HG03108 (cell line): ENCODE results near the gene FASN.
A peak's percentile ranks its signal among the peaks of the same experiment; 100 is the strongest.

Experiments used
- ATAC-seq: cut with Tn5 transposase; IDR thresholded peaks from one replicate; pipeline ENCODE4 v1.9.1; 2021; ENCODE audit warnings: moderate library complexity; ENCODE audit not compliant: unreplicated experiment

FASN gene

GRCh38 chr17:82078433-82078832 lies 19.6 kb downstream of the FASN start:
- no peak for ATAC-seq

- ATAC-seq: no peak
Measured at GRCh38 chr17:82077617-82078358, 20.2 kb downstream of the FASN start.

DNA sequence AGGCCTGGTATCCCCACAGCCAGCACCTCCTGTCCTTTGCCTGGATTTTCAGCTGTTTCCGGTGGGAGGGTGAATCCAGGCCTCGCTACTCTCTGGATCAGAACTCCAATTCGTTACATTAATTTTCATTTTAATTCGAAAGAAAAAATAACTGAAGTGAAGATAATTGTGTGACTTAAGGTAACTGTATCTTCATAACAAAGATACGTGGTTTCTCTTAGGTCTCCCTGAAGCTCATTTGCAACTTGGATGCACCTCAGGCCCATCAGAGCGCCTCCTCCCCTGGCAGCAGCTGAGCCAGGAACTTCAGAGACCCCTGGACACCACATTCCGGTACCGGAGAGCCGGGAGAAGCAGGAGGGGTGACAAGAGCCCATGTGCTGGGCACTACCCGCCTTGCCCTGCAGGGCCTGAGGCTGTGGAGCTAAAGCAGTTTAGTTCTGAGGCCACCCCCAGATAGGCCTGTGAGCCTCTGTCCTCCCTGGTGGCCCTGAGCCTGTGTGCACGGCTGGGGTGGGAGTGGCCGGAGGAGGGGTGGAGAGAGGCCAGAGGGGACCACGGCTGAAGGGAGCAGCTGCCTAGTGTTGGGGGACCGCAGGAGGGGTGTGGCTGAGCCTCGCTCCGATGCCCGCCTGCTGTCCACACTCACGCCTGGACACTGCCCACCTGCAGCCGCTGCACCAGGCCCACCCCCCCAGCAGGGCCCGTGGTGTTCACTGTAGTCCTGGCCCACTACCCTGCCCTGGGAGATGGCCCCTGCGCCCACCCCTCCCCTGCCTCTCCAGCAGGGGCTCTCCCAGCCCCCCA lies 21.0 kb downstream of the FASN start:
- ATAC-seq: no peak

DNA sequence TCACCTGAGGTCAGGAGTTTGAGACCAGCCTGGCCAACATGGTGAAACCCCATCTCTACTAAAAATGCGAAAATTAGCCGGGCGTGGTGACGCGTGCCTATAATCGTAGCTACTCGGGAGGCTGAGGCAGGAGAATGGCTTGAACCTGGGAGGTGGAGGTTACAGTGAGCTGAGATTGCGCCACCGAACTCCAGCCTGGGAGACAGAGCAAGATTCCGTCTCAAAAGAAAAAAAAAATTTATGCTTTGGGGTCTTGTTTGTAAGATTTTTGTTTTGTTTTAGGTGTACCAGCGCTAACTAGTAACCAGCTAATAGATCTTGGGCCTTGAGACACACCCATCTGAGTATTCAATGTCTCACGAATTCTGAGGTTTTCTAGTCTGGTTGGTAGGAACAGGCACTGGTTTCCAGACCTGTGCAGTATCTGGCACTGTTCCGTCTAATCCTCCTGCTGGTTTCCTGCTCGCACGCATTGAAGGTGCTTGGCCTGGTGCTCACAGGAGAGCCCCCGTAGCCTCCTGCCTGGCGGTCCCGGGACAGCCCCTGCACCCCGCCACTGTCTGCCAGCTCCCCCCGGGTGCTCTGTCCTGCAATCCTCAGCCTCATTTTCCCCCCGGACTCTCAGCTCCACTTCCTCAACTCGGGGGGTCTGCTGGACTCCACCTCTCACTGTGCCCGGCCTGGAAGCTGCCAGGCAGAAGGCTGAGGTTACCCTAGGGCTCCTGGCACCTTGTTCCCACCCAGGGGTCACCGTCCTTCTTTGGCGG lies 21.8 kb downstream of the FASN start:
- ATAC-seq: no peak

GRCh38 chr17:82073446-82073845 lies 24.6 kb downstream of the FASN start:
- no peak for ATAC-seq

DNA sequence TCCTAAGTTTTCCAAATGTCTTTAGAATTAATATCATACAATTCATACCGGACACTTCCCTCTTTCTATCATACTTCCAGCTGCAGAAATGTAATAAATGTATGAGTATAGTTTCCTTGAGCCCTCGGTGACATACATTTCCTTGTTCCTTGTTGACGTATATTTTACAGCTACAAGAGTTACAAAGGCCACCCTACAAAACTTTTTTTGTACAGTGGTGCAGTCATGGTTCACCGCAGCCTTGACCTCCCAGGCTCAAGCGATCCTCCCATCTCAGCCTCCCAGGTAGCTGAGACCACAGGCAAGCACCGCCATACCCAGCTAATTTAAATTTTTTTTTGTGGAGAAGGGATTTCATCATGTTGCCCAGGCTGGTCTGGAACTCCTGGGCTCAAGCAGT lies 25.2 kb downstream of the FASN start:
- no peak for ATAC-seq

GRCh38 chr17:82070611-82071010 lies 27.4 kb downstream of the FASN start:
- no peak for ATAC-seq

DNA sequence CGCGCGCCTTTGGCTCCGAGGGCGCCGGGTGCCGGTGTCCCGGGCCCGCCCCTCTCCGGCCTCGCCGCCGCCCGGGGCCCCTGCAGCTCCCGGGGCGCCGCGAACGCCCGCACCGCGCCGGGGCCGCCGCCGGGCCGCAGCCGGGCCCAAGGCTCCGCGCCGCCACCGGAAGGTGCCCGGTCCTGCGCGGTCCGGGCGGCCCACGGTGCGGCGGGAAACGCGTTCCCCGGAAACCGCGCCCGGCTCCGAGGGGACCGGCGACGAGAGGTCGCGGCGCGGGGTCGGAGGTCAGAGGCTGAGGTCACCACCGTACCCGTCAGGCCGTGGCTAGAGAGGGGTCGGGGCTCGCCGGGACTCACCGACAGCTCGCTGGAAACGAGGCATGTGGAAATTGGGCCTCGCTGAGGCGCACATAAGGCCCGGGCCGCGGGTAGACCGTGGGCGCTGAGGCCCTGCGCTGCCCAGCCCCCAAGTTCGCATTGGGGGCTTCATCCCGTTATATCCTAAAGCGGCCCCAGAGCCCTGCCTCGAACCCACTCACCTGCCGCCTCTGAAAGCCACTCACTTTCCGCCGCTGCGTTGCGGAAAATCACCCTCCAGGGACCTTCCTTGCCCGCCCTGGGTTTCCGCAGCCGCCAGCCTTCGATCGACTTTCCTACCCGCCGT lies 32.3 kb downstream of the FASN start, which contains the start of gene DUS1L:
DUS1L (minus strand) TSS at position 167 of the 666 bp plus-strand sequence. CDS start 745 bp downstream, outside the sequence.
- peak; percentile 60 for ATAC-seq

- ATAC-seq: no peak
Measured at GRCh38 chr17:82065193-82065637, 32.8 kb downstream of the FASN start.

- ATAC-seq: no peak
Measured at GRCh38 chr17:82064433-82065192, 33.4 kb downstream of the FASN start.

DNA sequence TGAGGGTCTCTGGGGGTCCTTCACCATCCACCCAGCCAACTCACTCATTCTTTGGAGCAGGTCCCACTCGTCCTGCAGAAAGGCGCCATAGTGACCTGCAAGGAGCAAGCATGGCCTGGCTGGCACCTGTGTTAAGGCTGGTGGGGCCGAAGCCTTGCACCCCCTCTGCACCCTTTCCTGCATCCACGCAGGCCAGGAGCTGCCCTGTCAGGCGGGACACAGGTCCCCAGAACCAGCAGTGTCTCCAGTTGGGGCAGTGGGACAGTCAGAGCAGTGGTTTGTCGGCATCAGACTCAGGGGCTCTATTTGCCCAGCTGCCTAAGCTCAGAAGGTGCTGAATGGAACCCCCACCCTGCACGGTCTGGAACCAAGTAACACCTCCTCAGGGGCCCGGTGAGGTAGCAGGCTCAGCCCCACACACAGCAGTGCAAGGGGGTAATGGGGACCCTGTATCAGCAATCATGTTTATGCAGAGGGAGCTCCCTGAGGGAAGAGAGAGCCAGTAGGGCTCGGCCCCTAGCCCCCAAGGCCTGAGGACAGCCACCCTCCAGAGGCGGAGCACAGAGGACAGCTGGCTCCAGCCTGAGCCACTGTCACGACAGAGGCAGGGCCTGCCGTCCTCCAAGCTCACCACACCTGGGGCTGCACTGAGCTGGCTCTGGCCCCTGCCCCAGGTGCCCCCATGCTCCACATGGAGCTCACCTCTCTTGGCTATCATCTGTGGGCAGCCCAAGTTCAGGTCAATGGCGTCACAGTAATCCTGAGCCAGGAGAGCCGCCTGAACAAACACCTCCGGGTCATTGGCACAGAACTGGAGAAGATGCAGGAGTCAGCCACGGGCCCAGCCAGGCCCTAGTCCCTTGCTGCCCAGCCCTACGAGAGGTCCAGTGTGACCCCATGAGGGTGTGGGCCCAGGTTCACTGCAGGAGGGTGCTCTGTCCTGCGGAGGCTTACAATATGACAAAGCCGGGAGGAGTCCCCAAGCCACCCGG lies 34.3 kb downstream of the FASN start:
- ATAC-seq: no peak

GRCh38 chr17:82062984-82063368 lies 35.1 kb downstream of the FASN start:
- no peak for ATAC-seq

DNA sequence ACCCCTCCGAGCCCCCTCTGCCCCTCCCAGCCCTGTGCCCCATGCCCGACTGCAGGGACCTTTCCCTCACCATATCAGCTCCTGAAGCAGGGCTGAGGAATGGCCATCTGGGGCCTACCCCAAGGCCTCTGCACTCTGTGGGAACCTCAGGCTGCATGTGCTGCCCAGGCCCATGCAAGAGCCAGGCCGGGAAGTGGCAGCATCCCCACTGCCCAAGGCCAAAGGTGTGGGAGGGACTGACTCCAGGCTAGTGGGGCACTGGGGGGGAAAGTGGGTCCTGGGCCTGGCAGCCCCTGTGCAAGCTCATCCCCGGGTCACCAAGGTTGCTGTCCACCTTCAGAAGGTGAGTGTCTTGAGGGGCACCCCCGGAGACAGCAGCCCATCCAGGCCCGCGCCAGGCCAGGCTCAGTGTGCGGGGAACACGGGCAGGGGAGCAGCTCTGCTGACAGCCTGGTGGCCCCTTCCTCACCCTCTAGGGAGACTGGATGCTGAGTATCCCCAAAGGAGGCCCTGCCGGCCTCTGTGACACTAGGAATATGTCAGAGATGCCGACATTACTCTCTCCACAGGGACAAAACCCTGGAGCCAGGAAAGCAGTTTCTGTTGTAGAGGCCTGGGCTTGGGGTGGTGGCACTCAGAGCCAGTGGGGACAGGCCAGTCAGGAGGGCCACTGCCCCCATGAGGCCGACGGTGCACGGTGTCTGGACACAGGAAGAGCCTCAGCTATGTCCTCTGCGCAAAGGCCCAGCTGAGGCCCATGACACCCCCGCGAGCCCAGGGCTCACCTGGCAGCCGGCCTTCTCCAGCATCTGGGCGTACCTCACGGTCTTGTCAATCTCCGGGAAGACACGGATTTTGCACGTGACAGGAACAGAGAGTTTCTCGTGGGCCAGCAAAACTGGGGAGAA lies 35.7 kb downstream of the FASN start:
- ATAC-seq: no peak

GRCh38 chr17:82061047-82061925 lies 36.8 kb downstream of the FASN start:
- ATAC-seq: no peak

- ATAC-seq: no peak
Measured at GRCh38 chr17:82060614-82061013, 37.4 kb downstream of the FASN start.

- ATAC-seq: no peak
Measured at GRCh38 chr17:82060001-82060380, 38.0 kb downstream of the FASN start.
